Measurements from ENCODE around the gene NAB2.

DNA sequence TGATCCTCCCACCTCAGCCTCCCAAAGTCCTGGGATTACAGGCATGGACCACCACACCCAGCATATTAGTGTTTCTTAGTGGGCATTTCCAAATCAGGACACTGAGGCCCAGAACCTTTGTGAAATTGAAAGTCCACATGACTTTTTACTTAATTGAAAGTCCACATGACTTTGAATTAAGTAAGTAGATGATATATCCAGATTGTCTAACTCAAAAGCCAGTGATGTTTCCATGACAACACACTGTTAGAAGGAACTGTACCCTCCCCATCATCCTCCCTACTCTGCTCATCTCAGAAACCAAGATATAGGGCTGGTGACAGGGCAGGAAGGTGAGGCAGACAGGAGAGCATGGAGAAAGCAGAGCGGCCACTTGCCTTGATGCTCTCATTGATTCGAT lies 46.2 kb upstream of the NAB2 start:
- TF ChIP-seq TCF4 (CRISPR knock-in tag; IDR thresholded peaks at IDR 0.05; ENCODE audit: borderline replicate concordance) (no peak), POU6F1 (CRISPR knock-in tag; IDR thresholded peaks at IDR 0.05; ENCODE audit: borderline replicate concordance, low read depth) (no peak), CREB5 (CRISPR knock-in tag; IDR thresholded peaks at IDR 0.05; ENCODE audit: low read depth) (no peak), PPARA (CRISPR knock-in tag; IDR thresholded peaks at IDR 0.05; ENCODE audit: borderline replicate concordance) (no peak), ZFP30 (CRISPR knock-in tag; IDR thresholded peaks at IDR 0.05) (no peak), PATZ1 (CRISPR knock-in tag; IDR thresholded peaks at IDR 0.05; ENCODE audit: borderline replicate concordance) (no peak)
- TF ChIP-seq, protein P1, sequence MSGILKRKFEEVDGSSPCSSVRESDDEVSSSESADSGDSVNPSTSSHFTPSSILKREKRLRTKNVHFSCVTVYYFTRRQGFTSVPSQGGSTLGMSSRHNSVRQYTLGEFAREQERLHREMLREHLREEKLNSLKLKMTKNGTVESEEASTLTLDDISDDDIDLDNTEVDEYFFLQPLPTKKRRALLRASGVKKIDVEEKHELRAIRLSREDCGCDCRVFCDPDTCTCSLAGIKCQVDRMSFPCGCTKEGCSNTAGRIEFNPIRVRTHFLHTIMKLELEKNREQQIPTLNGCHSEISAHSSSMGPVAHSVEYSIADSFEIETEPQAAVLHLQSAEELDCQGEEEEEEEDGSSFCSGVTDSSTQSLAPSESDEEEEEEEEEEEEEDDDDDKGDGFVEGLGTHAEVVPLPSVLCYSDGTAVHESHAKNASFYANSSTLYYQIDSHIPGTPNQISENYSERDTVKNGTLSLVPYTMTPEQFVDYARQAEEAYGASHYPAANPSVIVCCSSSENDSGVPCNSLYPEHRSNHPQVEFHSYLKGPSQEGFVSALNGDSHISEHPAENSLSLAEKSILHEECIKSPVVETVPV (CRISPR knock-in tag; IDR thresholded peaks at IDR 0.05), result no peak

All from SK-N-SH treated with all-trans-retinoic acid at 6 μM for 48 hours (cell line).